ENCODE results near the gene BMPR1A.

BMPR1A gene

GRCh38 chr10:86726677-86726999 is 29.8 kb upstream of the BMPR1A start:
- CTCF ChIA-PET: no interaction called here

GRCh38 chr10:86727470-86727869 is 28.9 kb upstream of the BMPR1A start:
- DNase-seq (ENCODE audit: extremely low spot score): no peak
- ChIA-PET POLR2A (no interaction called here), CTCF (no interaction called here)
- TF ChIP-seq PKNOX1 (IDR thresholded peaks at IDR 0.05) (peak; percentile 80), TARDBP (IDR thresholded peaks at IDR 0.05) (no peak)

More at GRCh38 chr10:86726677-86726999, 29.8 kb upstream of the BMPR1A start:
- DNase-seq (ENCODE audit: extremely low spot score): no peak
- no peak for TF ChIP-seq FOXM1 (IDR thresholded peaks at IDR 0.05; ENCODE audit: borderline replicate concordance)
- TF ChIP-seq NFRKB (IDR thresholded peaks at IDR 0.05): no peak
- TF ChIP-seq ARNT (IDR thresholded peaks at IDR 0.05): no peak
- TF ChIP-seq BHLHE40 (IDR thresholded peaks at IDR 0.05; ENCODE audit: borderline replicate concordance): no peak
- no peak for TF ChIP-seq FOXK2 (IDR thresholded peaks at IDR 0.05)
- no peak for TF ChIP-seq LEF1 (IDR thresholded peaks at IDR 0.05; ENCODE audit: borderline replicate concordance)
- TF ChIP-seq SUZ12 (IDR thresholded peaks at IDR 0.05): no peak
- TF ChIP-seq CTBP1 (IDR thresholded peaks at IDR 0.05; ENCODE audit: borderline replicate concordance): no peak
- no peak for TF ChIP-seq SP1 (IDR thresholded peaks at IDR 0.05)
- no peak for TF ChIP-seq ELF4 (IDR thresholded peaks at IDR 0.05)
- TF ChIP-seq HDGF (IDR thresholded peaks at IDR 0.05; ENCODE audit: borderline replicate concordance): no peak
- no peak for TF ChIP-seq L3MBTL2 (conservative IDR thresholded peaks at IDR 0.05)
- TF ChIP-seq TARDBP (IDR thresholded peaks at IDR 0.05): no peak
- no peak for TF ChIP-seq ZNF384 (IDR thresholded peaks at IDR 0.05)
- POLR2A ChIA-PET: no interaction called here

- no peak for DNase-seq (ENCODE audit: extremely low spot score)
- ChIA-PET CTCF (no interaction called here), POLR2A (no interaction called here)
- TF ChIP-seq ELF4 (IDR thresholded peaks at IDR 0.05) (no peak), PKNOX1 (IDR thresholded peaks at IDR 0.05) (no peak), TARDBP (IDR thresholded peaks at IDR 0.05) (no peak), FOXA1 (IDR thresholded peaks at IDR 0.05) (no peak), CTBP1 (IDR thresholded peaks at IDR 0.05; ENCODE audit: borderline replicate concordance) (no peak)
These were observed 28.4 kb upstream of the BMPR1A start for GRCh38 chr10:86728056-86728455.

GRCh38 chr10:86729677-86730076 is 26.7 kb upstream of the BMPR1A start:
- no peak for DNase-seq (ENCODE audit: extremely low spot score)
- ChIA-PET POLR2A (no interaction called here), CTCF (interaction anchor here (0.6 to 1.7 kb wide), 2 partner anchors 36 to 143 kb away, joined by 3 to 4 read pairs; no protein-coding TSS in a partner anchor)
- TF ChIP-seq SP1 (IDR thresholded peaks at IDR 0.05) (no peak), ARNT (IDR thresholded peaks at IDR 0.05) (no peak), FOXK2 (IDR thresholded peaks at IDR 0.05) (no peak), FOXM1 (IDR thresholded peaks at IDR 0.05; ENCODE audit: borderline replicate concordance) (no peak), SUZ12 (IDR thresholded peaks at IDR 0.05) (no peak), NFRKB (IDR thresholded peaks at IDR 0.05) (no peak), LEF1 (IDR thresholded peaks at IDR 0.05; ENCODE audit: borderline replicate concordance) (no peak)

- CTCF ChIA-PET: interaction anchor here (0.6 to 1.7 kb wide), 2 partner anchors 37 to 143 kb away, joined by 3 to 4 read pairs; no protein-coding TSS in a partner anchor
- no peak for TF ChIP-seq FOXK2 (IDR thresholded peaks at IDR 0.05)
- TF ChIP-seq CTBP1 (IDR thresholded peaks at IDR 0.05; ENCODE audit: borderline replicate concordance): no peak
- TF ChIP-seq ZNF384 (IDR thresholded peaks at IDR 0.05): no peak
- no peak for TF ChIP-seq ARNT (IDR thresholded peaks at IDR 0.05)
- TF ChIP-seq ELF4 (IDR thresholded peaks at IDR 0.05): no peak
- no peak for TF ChIP-seq FOXM1 (IDR thresholded peaks at IDR 0.05; ENCODE audit: borderline replicate concordance)
- no peak for TF ChIP-seq HDGF (IDR thresholded peaks at IDR 0.05; ENCODE audit: borderline replicate concordance)
- TF ChIP-seq FOXA1 (IDR thresholded peaks at IDR 0.05): no peak
- TF ChIP-seq NFRKB (IDR thresholded peaks at IDR 0.05): no peak
- no peak for DNase-seq (ENCODE audit: extremely low spot score)
- POLR2A ChIA-PET: no interaction called here
These were observed 26.2 kb upstream of the BMPR1A start for GRCh38 chr10:86730227-86730626.

- no peak for TF ChIP-seq LEF1 (IDR thresholded peaks at IDR 0.05; ENCODE audit: borderline replicate concordance)
- no peak for TF ChIP-seq ZNF384 (IDR thresholded peaks at IDR 0.05)
- TF ChIP-seq SP1 (IDR thresholded peaks at IDR 0.05): no peak
- TF ChIP-seq HDGF (IDR thresholded peaks at IDR 0.05; ENCODE audit: borderline replicate concordance): no peak
- no peak for TF ChIP-seq BHLHE40 (IDR thresholded peaks at IDR 0.05; ENCODE audit: borderline replicate concordance)
- no peak for TF ChIP-seq FOXK2 (IDR thresholded peaks at IDR 0.05)
- no peak for TF ChIP-seq L3MBTL2 (conservative IDR thresholded peaks at IDR 0.05)
- no peak for TF ChIP-seq PKNOX1 (IDR thresholded peaks at IDR 0.05)
These were observed 23.6 kb upstream of the BMPR1A start for GRCh38 chr10:86732771-86733170.

GRCh38 chr10:86733260-86733671 is 23.2 kb upstream of the BMPR1A start:
- DNase-seq (ENCODE audit: extremely low spot score): no peak
- POLR2A ChIA-PET: interaction anchor here (0.6 to 1.7 kb wide), 3 partner anchors 21 to 26 kb away, joined by 3 to 12 read pairs (median 3); partner anchors contain the start of gene BMPR1A
- CTCF ChIA-PET: no interaction called here
- TF ChIP-seq LEF1 (IDR thresholded peaks at IDR 0.05; ENCODE audit: borderline replicate concordance) (no peak), NFRKB (IDR thresholded peaks at IDR 0.05) (no peak), TARDBP (IDR thresholded peaks at IDR 0.05) (no peak), FOXK2 (IDR thresholded peaks at IDR 0.05) (no peak)

More at GRCh38 chr10:86732771-86733170, 23.6 kb upstream of the BMPR1A start:
- CTCF ChIA-PET: no interaction called here
- POLR2A ChIA-PET: interaction anchor here (0.6 to 1.7 kb wide), 3 partner anchors 21 to 26 kb away, joined by 3 to 12 read pairs (median 3); partner anchors contain the start of gene BMPR1A
- DNase-seq (ENCODE audit: extremely low spot score): no peak
